Measurements from ENCODE around the gene CRYGN.

Gene CRYGN

DNA sequence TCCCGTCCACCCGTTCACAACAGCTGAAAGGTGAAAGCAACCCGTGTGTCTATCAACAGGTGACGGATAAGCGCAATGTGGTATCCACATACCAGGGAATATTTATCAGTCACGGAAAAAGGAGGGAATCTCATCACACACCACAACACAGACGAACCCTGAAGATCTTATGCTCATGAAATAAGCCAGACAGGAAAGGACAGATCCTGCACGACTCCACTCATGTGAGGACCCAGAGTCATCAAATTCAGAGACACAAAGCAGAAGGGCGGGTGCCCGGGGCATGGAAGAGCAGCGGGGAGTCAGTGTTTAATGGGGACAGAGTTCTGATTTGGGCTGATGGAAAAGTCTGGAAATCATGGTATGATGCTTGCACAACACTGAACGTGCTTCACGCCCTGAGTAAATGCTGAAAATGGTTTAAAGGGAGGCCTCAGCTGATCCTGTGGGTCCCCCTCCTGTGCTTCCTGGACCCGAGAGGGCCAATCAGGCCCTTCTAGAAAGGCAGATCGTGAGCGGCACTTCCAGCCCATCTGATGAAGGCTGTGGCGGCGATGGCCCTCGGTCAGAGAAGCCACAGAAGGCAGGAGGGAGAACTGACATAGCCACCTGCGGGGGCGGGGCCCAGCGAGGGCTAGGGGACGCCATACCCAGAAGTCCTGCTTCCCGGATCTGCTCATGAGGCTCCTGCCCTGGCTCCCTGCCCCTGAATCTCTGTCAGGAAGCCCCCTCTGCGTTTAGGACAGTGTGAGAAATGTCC is 49.2 kb downstream of the CRYGN start:
- Histone ChIP-seq H3K4me3 (ENCODE audit: low read length) (no peak overlapping the region), H3K9ac (ENCODE audit: low read depth, low read length) (no peak overlapping the region), H3K4me1 (ENCODE audit: control insufficient read depth, insufficient read depth, low read length) (no peaks in the 10 kb centered on the region), H3K27me3 (ENCODE audit: control insufficient read depth, insufficient read depth, low read length) (peaks cover 60% of the 10 kb centered on the region), H3K36me3 (ENCODE audit: insufficient read depth, low read length) (no peaks in the 10 kb centered on the region), H3K9me3 (replicated peaks; ENCODE audit: low read length) (no peaks in the 10 kb centered on the region), H3K4me2 (ENCODE audit: low read length) (no peak overlapping the region)

DNA sequence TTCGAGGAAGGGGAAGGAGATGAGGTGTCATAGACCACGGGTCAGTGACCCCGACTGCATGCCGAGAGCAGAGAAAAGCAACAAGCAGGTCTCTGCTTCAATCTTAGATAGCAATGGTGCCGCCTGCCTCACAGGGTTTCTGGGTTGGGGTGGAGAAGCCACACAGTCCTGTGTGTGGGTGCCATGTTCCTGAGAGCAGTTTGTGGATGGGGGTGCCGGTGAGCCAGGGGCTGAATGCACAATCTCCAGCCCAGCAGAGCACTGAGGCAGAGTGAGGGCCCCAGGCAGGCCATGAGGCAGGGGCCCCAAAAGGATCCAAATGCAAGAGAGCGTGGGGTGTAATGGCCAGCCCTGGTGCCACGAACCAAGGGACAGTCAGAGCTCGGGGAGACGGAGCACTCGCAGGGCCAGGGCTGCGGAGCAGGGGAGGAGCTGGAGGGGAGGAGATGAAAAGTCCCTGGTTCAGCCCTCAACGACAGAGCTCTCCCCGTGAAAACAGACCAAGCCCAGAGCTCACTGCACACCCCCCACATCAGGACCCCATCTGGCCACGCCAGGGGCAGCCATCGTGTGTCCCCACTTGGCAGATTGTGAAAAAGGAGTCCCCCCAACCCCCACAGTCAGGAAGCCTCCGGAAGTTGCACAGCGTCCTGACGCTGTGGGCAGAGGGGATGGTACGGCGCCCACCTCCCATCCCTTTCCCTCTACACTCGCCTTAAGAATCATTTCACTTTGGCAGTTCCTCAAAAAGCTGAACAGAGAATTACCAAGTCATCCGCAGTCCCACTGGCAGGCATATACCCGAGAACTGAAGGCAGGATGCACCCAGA is 50.0 kb downstream of the CRYGN start:
- Histone ChIP-seq H3K36me3 (ENCODE audit: insufficient read depth, low read length) (no peaks in the 10 kb centered on the region), H3K4me3 (ENCODE audit: low read length) (no peak overlapping the region), H3K4me1 (ENCODE audit: control insufficient read depth, insufficient read depth, low read length) (no peaks in the 10 kb centered on the region), H3K9me3 (replicated peaks; ENCODE audit: low read length) (no peaks in the 10 kb centered on the region), H3K27me3 (ENCODE audit: control insufficient read depth, insufficient read depth, low read length) (peaks cover 66% of the 10 kb centered on the region), H3K4me2 (ENCODE audit: low read length) (no peak overlapping the region), H3K9ac (ENCODE audit: low read depth, low read length) (no peak overlapping the region)

DNA sequence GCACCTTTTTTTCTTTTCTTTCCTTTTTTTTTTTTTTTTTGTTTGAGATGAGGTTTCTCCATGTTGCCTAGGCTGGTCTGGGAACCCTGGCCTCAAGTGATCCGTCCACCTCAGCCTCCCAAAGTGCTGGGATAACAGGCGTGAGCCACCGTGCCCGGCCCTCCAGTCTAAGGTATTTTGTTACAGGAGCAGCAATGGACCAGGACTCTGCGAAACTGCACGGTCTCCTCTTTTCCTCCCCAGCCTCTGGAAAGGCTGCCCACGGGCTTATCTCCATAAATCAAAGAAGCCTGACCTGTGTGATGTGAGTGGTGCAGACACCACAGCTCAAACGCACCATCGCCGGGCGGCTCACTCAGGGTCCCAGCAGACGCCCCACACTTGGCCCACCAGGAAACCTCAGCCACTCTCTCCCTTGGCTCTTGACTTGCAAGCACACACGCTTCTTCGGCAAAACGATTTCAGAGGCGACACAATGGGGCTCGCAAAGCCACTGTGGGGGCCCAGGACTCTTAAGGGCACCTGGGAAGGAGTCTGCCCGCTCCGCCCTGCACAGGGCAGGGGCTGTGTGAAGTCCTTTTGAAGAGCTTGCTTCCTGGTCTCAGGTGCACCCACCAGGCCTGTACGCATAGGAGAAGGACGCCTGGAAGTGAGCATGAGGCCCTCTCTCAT is 50.7 kb downstream of the CRYGN start:
- peaks cover 69% of the 10 kb centered on the region for H3K27me3 ChIP-seq (ENCODE audit: control insufficient read depth, insufficient read depth, low read length)
- no peaks in the 10 kb centered on the region for H3K4me1 ChIP-seq (ENCODE audit: control insufficient read depth, insufficient read depth, low read length)
- H3K9me3 ChIP-seq (replicated peaks; ENCODE audit: low read length): no peaks in the 10 kb centered on the region
- no peaks in the 10 kb centered on the region for H3K36me3 ChIP-seq (ENCODE audit: insufficient read depth, low read length)
- no peak overlapping the region for H3K4me2 ChIP-seq (ENCODE audit: low read length)
- H3K9ac ChIP-seq (ENCODE audit: low read depth, low read length): no peak overlapping the region
- H3K4me3 ChIP-seq (ENCODE audit: low read length): no peak overlapping the region

DNA sequence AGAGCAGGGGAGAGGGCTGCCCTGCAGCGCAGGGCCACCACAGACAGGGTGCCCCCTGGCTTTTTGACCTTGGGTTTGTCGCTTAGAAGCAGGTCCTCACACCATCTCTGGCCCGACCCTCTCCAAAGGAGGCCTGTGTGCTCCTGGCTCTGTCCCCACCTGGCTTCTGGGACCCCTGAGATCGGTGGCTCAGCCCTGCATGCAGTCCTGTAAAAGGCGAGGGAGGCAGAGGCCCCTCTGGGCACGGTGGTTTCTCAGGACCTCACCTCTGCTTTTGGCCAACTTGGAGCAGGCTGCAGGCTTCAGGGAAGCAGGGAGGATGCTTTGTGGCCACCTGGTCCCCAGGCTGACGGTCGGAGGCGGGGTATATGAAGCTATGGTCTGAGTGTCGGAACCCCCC is 51.5 kb downstream of the CRYGN start:
- no peaks in the 10 kb centered on the region for H3K9me3 ChIP-seq (replicated peaks; ENCODE audit: low read length)
- no peaks in the 10 kb centered on the region for H3K36me3 ChIP-seq (ENCODE audit: insufficient read depth, low read length)
- no peak overlapping the region for H3K4me3 ChIP-seq (ENCODE audit: low read length)
- no peak overlapping the region for H3K4me2 ChIP-seq (ENCODE audit: low read length)
- no peak overlapping the region for H3K9ac ChIP-seq (ENCODE audit: low read depth, low read length)
- H3K27me3 ChIP-seq (ENCODE audit: control insufficient read depth, insufficient read depth, low read length): peaks cover 77% of the 10 kb centered on the region
- no peaks in the 10 kb centered on the region for H3K4me1 ChIP-seq (ENCODE audit: control insufficient read depth, insufficient read depth, low read length)

GRCh38 chr7:151388007-151388297 is 52.0 kb downstream of the CRYGN start:
- Histone ChIP-seq H3K4me3 (ENCODE audit: low read length) (no peak overlapping the region), H3K4me2 (ENCODE audit: low read length) (no peak overlapping the region), H3K9ac (ENCODE audit: low read depth, low read length) (no peak overlapping the region), H3K9me3 (replicated peaks; ENCODE audit: low read length) (no peaks in the 10 kb centered on the region), H3K36me3 (ENCODE audit: insufficient read depth, low read length) (no peaks in the 10 kb centered on the region), H3K4me1 (ENCODE audit: control insufficient read depth, insufficient read depth, low read length) (no peaks in the 10 kb centered on the region), H3K27me3 (ENCODE audit: control insufficient read depth, insufficient read depth, low read length) (peaks cover 74% of the 10 kb centered on the region)

DNA sequence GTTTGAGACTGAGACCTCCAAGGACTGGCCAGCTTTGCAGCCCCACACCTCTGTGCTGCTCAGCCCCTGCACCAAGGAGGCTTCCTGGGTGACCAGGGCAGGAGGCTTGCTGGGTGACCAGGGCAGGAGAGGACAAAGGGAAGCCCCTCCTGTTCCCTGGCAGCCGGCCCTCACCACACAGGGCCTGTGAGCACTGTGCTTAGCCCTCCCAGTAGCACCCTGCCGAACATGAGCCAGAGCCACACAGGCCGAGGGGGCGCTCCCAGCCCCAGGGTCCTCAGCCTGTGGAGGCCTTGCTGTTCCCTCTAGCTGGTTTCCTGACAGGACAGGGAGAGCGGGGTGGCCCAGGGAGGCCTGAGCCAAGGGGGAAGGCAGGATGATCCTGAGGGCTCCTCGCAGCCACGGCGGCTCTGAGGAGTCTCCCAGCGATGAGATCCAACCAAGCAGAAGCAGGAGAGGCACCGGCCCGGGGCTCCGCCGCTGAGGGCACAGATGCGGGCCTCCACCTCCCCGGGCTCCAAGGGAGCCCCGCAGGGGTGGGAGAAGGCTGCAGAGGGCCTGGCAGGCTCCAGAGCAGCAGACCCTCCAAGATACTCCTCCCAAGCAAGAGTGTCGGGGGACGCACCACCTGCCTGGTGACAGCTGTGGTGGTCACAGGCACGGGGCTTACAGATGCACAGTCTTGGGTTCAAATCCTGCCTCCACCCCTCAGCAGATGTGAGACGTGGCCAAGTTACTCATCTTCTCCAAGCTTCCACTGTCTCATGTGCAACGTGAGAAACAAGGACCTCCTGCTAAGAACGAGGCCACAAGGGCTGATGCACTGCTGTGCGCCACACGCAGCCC is 52.6 kb downstream of the CRYGN start:
- no peak overlapping the region for H3K9ac ChIP-seq (ENCODE audit: low read depth, low read length)
- H3K4me2 ChIP-seq (ENCODE audit: low read length): no peak overlapping the region
- no peaks in the 10 kb centered on the region for H3K4me1 ChIP-seq (ENCODE audit: control insufficient read depth, insufficient read depth, low read length)
- no peak overlapping the region for H3K4me3 ChIP-seq (ENCODE audit: low read length)
- no peaks in the 10 kb centered on the region for H3K36me3 ChIP-seq (ENCODE audit: insufficient read depth, low read length)
- no peaks in the 10 kb centered on the region for H3K9me3 ChIP-seq (replicated peaks; ENCODE audit: low read length)
- peaks cover 76% of the 10 kb centered on the region for H3K27me3 ChIP-seq (ENCODE audit: control insufficient read depth, insufficient read depth, low read length)

- Histone ChIP-seq H3K36me3 (ENCODE audit: insufficient read depth, low read length) (no peaks in the 10 kb centered on the region), H3K4me3 (ENCODE audit: low read length) (no peak overlapping the region), H3K27me3 (ENCODE audit: control insufficient read depth, insufficient read depth, low read length) (peaks cover 84% of the 10 kb centered on the region), H3K4me2 (ENCODE audit: low read length) (no peak overlapping the region), H3K4me1 (ENCODE audit: control insufficient read depth, insufficient read depth, low read length) (no peaks in the 10 kb centered on the region), H3K9me3 (replicated peaks; ENCODE audit: low read length) (no peaks in the 10 kb centered on the region), H3K9ac (ENCODE audit: low read depth, low read length) (no peak overlapping the region)
Observed at GRCh38 chr7:151386301-151387160, 53.4 kb downstream of the CRYGN start.

GRCh38 chr7:151385626-151386300 is 54.2 kb downstream of the CRYGN start:
- Histone ChIP-seq H3K9ac (ENCODE audit: low read depth, low read length) (no peak overlapping the region), H3K4me2 (ENCODE audit: low read length) (no peak overlapping the region), H3K4me1 (ENCODE audit: control insufficient read depth, insufficient read depth, low read length) (no peaks in the 10 kb centered on the region), H3K4me3 (ENCODE audit: low read length) (no peak overlapping the region), H3K27me3 (ENCODE audit: control insufficient read depth, insufficient read depth, low read length) (peaks cover 85% of the 10 kb centered on the region), H3K9me3 (replicated peaks; ENCODE audit: low read length) (no peaks in the 10 kb centered on the region), H3K36me3 (ENCODE audit: insufficient read depth, low read length) (no peaks in the 10 kb centered on the region)

DNA sequence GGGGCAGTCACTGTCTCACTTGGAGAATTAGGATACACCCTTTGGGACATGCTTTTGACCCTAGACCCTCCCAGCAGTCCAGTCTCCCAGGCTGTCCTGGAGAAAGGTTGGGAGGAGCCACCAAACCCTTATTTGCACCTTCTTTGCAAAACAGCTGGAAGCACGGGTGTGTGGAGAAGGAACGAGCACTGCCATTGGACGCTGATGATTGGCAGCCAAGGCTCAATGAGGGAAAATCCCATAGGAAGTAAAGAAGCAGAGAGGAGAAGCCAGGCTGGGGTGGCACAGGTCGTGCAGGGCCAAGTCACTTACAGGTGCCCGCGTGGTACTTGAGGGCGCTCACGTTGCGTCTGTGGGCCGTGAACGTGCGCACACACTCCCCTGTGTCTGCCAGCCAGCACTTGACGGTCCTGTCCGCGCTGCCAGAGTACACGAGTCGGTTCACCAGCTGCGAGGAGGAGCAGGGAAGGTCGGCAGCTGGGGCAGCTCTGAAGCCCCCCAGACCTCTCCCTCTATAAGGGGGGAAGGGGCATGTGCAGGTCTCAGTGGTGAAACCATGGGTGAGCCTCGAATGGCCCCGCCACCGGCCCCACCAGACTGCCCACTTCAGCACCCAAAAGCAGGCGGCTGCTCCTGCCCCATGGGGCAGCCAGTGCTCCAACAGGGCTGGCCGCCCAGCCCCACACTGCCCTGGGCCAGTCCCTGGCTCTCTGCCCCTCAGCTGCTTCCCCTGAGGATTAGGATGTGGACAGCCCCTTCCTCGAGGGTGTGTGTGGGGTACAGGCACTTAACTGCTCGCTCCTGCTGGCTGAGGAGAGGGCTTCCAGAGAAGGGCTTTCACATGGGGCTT is 54.9 kb downstream of the CRYGN start:
- no peaks in the 10 kb centered on the region for H3K36me3 ChIP-seq (ENCODE audit: insufficient read depth, low read length)
- no peaks in the 10 kb centered on the region for H3K9me3 ChIP-seq (replicated peaks; ENCODE audit: low read length)
- no peaks in the 10 kb centered on the region for H3K4me1 ChIP-seq (ENCODE audit: control insufficient read depth, insufficient read depth, low read length)
- H3K4me3 ChIP-seq (ENCODE audit: low read length): no peak overlapping the region
- H3K27me3 ChIP-seq (ENCODE audit: control insufficient read depth, insufficient read depth, low read length): peaks cover 86% of the 10 kb centered on the region
- no peak overlapping the region for H3K9ac ChIP-seq (ENCODE audit: low read depth, low read length)
- H3K4me2 ChIP-seq (ENCODE audit: low read length): no peak overlapping the region

DNA sequence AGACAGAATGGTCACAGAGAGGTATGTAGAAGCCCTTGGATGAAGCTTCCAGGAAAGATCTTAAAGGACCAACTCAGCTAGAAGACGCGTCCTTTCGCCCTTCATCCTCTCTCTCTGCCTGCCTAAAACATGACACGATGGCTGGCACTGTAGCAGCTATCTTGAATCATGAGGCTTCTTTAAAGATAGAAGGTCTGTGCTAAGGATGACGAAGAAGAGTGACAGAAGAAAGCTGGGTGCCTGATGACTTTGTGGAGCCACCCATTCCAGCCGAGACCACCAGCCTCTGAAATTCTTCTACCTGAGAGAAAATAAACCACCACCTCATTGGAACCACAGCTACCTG is 55.6 kb downstream of the CRYGN start:
- H3K27me3 ChIP-seq (ENCODE audit: control insufficient read depth, insufficient read depth, low read length): peaks cover 81% of the 10 kb centered on the region
- no peaks in the 10 kb centered on the region for H3K36me3 ChIP-seq (ENCODE audit: insufficient read depth, low read length)
- no peaks in the 10 kb centered on the region for H3K9me3 ChIP-seq (replicated peaks; ENCODE audit: low read length)
- no peak overlapping the region for H3K9ac ChIP-seq (ENCODE audit: low read depth, low read length)
- no peaks in the 10 kb centered on the region for H3K4me1 ChIP-seq (ENCODE audit: control insufficient read depth, insufficient read depth, low read length)
- H3K4me3 ChIP-seq (ENCODE audit: low read length): no peak overlapping the region
- H3K4me2 ChIP-seq (ENCODE audit: low read length): no peak overlapping the region

All from skeletal muscle satellite cell (primary cell).